ENCODE measurements around the gene DDHD1. TPM values are rescaled to one million over a fixed set of nuclear protein-coding genes. Genes with fewer than 3 reads are reported as not detected.

Gene DDHD1
- polyA plus RNA-seq, 12 donors: 4.4 to 10.1 (median 7.6) TPM; not detected in 1

- peak; percentile 56 for DNase-seq
Measured at GRCh38 chr14:53035336-53036210, 117.5 kb downstream of the DDHD1 start.

- DNase-seq: no peak
Measured at GRCh38 chr14:53034688-53035230, 118.4 kb downstream of the DDHD1 start.

- no peak for DNase-seq
Measured at GRCh38 chr14:53034036-53034435, 119.1 kb downstream of the DDHD1 start.

- DNase-seq: no peak
Measured at GRCh38 chr14:53032838-53033390, 120.2 kb downstream of the DDHD1 start.

GRCh38 chr14:53032161-53032803 is 120.8 kb downstream of the DDHD1 start:
- peak; percentile 59 for DNase-seq

- no peak for DNase-seq
Measured at GRCh38 chr14:53027562-53027961, 125.6 kb downstream of the DDHD1 start.

GRCh38 chr14:53027041-53027440 is 126.1 kb downstream of the DDHD1 start:
- DNase-seq: no peak

- no peak for DNase-seq
Measured at GRCh38 chr14:53023325-53023724, 129.8 kb downstream of the DDHD1 start.

- DNase-seq: no peak
Measured at GRCh38 chr14:53022593-53022992, 130.5 kb downstream of the DDHD1 start.

GRCh38 chr14:53020193-53020932 is 132.8 kb downstream of the DDHD1 start:
- no peak for DNase-seq

- DNase-seq: no peak
Measured at GRCh38 chr14:53019406-53019805, 133.7 kb downstream of the DDHD1 start.

GRCh38 chr14:53017837-53018236 is 135.3 kb downstream of the DDHD1 start:
- DNase-seq: no peak

- DNase-seq: no peak
Measured at GRCh38 chr14:53016919-53017318, 136.2 kb downstream of the DDHD1 start.

GRCh38 chr14:53016491-53016890 is 136.6 kb downstream of the DDHD1 start:
- DNase-seq: no peak

GRCh38 chr14:53011053-53011462 is 142.1 kb downstream of the DDHD1 start:
- peak; percentile 90 for DNase-seq

GRCh38 chr14:53010193-53011040 is 142.7 kb downstream of the DDHD1 start:
- DNase-seq: no peak

GRCh38 chr14:53006931-53007562 is 146.1 kb downstream of the DDHD1 start:
- no peak for DNase-seq

- no peak for DNase-seq
Measured at GRCh38 chr14:53004976-53005375, 148.1 kb downstream of the DDHD1 start.

- DNase-seq: no peak
Measured at GRCh38 chr14:53003776-53004175, 149.3 kb downstream of the DDHD1 start.

- DNase-seq: no peak
Measured at GRCh38 chr14:53002576-53002975, 150.5 kb downstream of the DDHD1 start.
